ENCODE data around the gene KCNG2. TPM values are rescaled to one million over a fixed set of nuclear protein-coding genes. Genes with fewer than 3 reads are reported as not detected.
"Not testable (repeated sequence)": the region's sequence is repeated elsewhere in the genome, so short reads cannot be mapped to it uniquely, and the experiment has no call there.

Gene KCNG2
- polyA plus RNA-seq, 3 donors = 0.05 to 0.45 (median 0.42) TPM

- 69 to 75% (median 74%) methylated on average over 19 of the region's 19 CpGs for WGBS, 3 donors
- no peak overlapping the region for H3K27ac ChIP-seq (ENCODE audit: low read depth, low read length)
Observed at GRCh38 chr18:79870301-79871025, 72.7 kb downstream of the KCNG2 start.

GRCh38 chr18:79871026-79871390, 73.3 kb downstream of the KCNG2 start:
- 81 to 84% (median 81%) methylated on average over 17 of the region's 17 CpGs for WGBS, 3 donors
- no peak overlapping the region for H3K27ac ChIP-seq (ENCODE audit: low read depth, low read length)

GRCh38 chr18:79871481-79872091, 73.8 kb downstream of the KCNG2 start:
- H3K27ac ChIP-seq (ENCODE audit: low read depth, low read length) = no peak overlapping the region
- WGBS, 3 donors = 81 to 86% (median 85%) methylated on average over 33 of the region's 33 CpGs

GRCh38 chr18:79872527-79873444, 75.0 kb downstream of the KCNG2 start:
- WGBS, 3 donors = 38 to 50% (median 46%) methylated on average over 32 to 35 of the region's 36 CpGs
- H3K27ac ChIP-seq (ENCODE audit: low read depth, low read length) = no peak overlapping the region

- WGBS, 3 donors = 52 to 72% (median 59%) methylated on average over 33 to 34 of the region's 34 CpGs
- no peak overlapping the region for H3K27ac ChIP-seq (ENCODE audit: low read depth, low read length)
Observed at GRCh38 chr18:79873449-79874110, 75.8 kb downstream of the KCNG2 start.

GRCh38 chr18:79874553-79875530, 77.1 kb downstream of the KCNG2 start:
- 73 to 83% (median 81%) methylated on average over 24 of the region's 24 CpGs for WGBS, 3 donors
- H3K27ac ChIP-seq (ENCODE audit: low read depth, low read length) = no peak overlapping the region

- H3K27ac ChIP-seq (ENCODE audit: low read depth, low read length) = no peak overlapping the region
- 79 to 92% (median 86%) methylated on average over 15 of the region's 15 CpGs for WGBS, 3 donors
Observed at GRCh38 chr18:79875531-79875919, 77.8 kb downstream of the KCNG2 start.

- no peak overlapping the region for H3K27ac ChIP-seq (ENCODE audit: low read depth, low read length)
- 90 to 96% (median 90%) methylated on average over 23 of the region's 23 CpGs for WGBS, 3 donors
Observed at GRCh38 chr18:79875931-79876461, 78.3 kb downstream of the KCNG2 start.

GRCh38 chr18:79876497-79876896, 78.8 kb downstream of the KCNG2 start:
- WGBS, 3 donors = 73 to 84% (median 84%) methylated on average over 16 of the region's 16 CpGs
- H3K27ac ChIP-seq (ENCODE audit: low read depth, low read length) = no peak overlapping the region

GRCh38 chr18:79877163-79878091, 79.7 kb downstream of the KCNG2 start:
- 52 to 68% (median 61%) methylated on average over 38 of the region's 38 CpGs for WGBS, 3 donors
- H3K27ac ChIP-seq (ENCODE audit: low read depth, low read length) = no peak overlapping the region

GRCh38 chr18:79878246-79878645, 80.5 kb downstream of the KCNG2 start:
- 90 to 98% (median 95%) methylated on average over 25 of the region's 25 CpGs for WGBS, 3 donors
- not testable (repeated sequence) for H3K27ac ChIP-seq (ENCODE audit: low read depth, low read length)

GRCh38 chr18:79878741-79879378, 81.1 kb downstream of the KCNG2 start:
- WGBS, 3 donors = 87 to 91% (median 88%) methylated on average over 20 of the region's 20 CpGs

GRCh38 chr18:79879566-79879965, 81.8 kb downstream of the KCNG2 start:
- H3K27ac ChIP-seq (ENCODE audit: low read depth, low read length) = no peak overlapping the region
- WGBS, 3 donors = 89 to 93% (median 91%) methylated on average over 12 of the region's 12 CpGs

More at GRCh38 chr18:79878741-79879378, 81.1 kb downstream of the KCNG2 start:
- H3K27ac ChIP-seq (ENCODE audit: low read depth, low read length) = no peak overlapping the region

- 85 to 92% (median 91%) methylated on average over 11 of the region's 11 CpGs for WGBS, 3 donors
- H3K27ac ChIP-seq (ENCODE audit: low read depth, low read length) = no peak overlapping the region
Observed at GRCh38 chr18:79881695-79882094, 84.0 kb downstream of the KCNG2 start.

- 95 to 96% (median 96%) methylated on average over 54 to 68 of the region's 68 CpGs for WGBS, 3 donors
- H3K27ac ChIP-seq (ENCODE audit: low read depth, low read length) = no peak overlapping the region
Observed at GRCh38 chr18:79882522-79883241, 84.9 kb downstream of the KCNG2 start.
